ENCODE results near the gene SH2B3. TPM values are rescaled to one million over a fixed set of nuclear protein-coding genes. Genes with fewer than 3 reads are reported as not detected.
A peak's percentile ranks its signal among the peaks of the same experiment; 100 is the strongest.

SH2B3 gene
- total RNA-seq, 1 donor from 2014 or later: 93.7 TPM

DNA sequence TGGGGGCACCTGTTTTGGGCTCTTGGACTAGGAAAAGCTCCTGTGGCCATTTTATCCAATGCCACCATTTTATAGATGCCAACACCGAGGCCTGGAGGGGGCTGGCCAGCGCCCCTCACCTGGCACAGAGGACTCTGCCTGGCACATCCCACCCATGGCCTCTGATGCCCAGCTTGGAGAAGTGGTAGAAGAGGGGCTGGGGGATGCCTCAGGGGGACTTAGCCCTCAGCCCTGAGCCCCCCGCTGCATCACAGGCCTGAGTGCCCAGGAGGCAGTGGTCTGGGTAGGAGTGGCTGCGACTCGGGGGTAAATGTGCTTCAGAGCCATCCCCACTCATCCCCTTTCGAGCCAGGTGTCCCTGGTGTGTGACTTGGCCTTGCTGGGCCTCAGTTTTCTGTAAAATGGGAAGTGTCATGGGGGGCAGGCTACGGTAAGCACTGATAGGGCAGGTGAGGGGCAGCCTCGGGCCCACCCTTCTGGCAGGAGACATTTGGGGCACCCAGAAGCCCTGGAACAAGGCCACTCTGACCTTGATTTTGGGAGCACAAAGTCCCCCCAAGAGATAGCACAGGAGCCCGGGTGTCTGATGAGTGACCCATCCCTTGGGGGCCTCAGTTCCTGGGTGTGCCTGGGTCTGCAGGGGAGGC lies 22.5 kb downstream of the SH2B3 start:
- H3K9me3 Mint-ChIP-seq (ENCODE audit: unreplicated experiment): no peaks in the 10 kb centered on the region
- peak overlapping the region; percentile 93 for H3K27ac Mint-ChIP-seq (ENCODE audit: unreplicated experiment)
- H3K27me3 Mint-ChIP-seq (ENCODE audit: unreplicated experiment): peaks cover 6% of the 10 kb centered on the region
- H3K4me3 Mint-ChIP-seq (ENCODE audit: unreplicated experiment): no peak overlapping the region
- H3K4me1 Mint-ChIP-seq (ENCODE audit: unreplicated experiment): peaks cover 68% of the 10 kb centered on the region
- no peak for DNase-seq (ENCODE audit: low spot score)
- TF ChIP-seq, protein P1, sequence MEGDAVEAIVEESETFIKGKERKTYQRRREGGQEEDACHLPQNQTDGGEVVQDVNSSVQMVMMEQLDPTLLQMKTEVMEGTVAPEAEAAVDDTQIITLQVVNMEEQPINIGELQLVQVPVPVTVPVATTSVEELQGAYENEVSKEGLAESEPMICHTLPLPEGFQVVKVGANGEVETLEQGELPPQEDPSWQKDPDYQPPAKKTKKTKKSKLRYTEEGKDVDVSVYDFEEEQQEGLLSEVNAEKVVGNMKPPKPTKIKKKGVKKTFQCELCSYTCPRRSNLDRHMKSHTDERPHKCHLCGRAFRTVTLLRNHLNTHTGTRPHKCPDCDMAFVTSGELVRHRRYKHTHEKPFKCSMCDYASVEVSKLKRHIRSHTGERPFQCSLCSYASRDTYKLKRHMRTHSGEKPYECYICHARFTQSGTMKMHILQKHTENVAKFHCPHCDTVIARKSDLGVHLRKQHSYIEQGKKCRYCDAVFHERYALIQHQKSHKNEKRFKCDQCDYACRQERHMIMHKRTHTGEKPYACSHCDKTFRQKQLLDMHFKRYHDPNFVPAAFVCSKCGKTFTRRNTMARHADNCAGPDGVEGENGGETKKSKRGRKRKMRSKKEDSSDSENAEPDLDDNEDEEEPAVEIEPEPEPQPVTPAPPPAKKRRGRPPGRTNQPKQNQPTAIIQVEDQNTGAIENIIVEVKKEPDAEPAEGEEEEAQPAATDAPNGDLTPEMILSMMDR (IDR thresholded peaks at IDR 0.05; ENCODE audit: unreplicated experiment): no peak
- peaks cover 20% of the 10 kb centered on the region for H3K36me3 Mint-ChIP-seq (ENCODE audit: low read depth, unreplicated experiment)

DNA sequence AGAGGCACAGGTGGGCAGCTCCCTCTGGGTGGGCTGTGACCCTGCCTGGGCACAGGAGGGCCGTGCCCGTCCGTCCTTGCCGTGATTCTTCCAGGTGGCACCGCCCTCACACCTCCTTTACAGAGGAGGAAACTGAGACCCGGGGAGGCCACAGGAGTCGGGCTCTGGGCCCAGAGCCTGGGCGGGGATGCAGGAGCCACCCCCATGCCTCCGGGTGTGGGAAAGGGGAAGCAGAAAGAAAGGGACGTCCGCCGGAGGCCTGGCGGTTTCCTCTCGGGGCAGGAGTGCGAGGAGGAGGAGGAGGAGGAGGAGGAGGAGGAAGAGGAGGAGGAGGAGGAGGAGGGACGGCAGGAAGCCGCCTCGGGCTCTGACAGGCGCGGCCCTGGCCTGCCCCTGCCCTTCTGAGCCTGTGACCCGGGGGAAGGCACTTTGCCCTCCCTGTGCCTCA lies 23.0 kb downstream of the SH2B3 start:
- peak; percentile 55 for DNase-seq (ENCODE audit: low spot score)
- Mint-ChIP-seq H3K27me3 (ENCODE audit: unreplicated experiment) (peaks cover 6% of the 10 kb centered on the region), H3K36me3 (ENCODE audit: low read depth, unreplicated experiment) (peaks cover 20% of the 10 kb centered on the region), H3K4me1 (ENCODE audit: unreplicated experiment) (peaks cover 68% of the 10 kb centered on the region), H3K9me3 (ENCODE audit: unreplicated experiment) (no peaks in the 10 kb centered on the region), H3K27ac (ENCODE audit: unreplicated experiment) (peak overlapping the region; percentile 93), H3K4me3 (ENCODE audit: unreplicated experiment) (no peak overlapping the region)
- TF ChIP-seq, protein P1 (IDR thresholded peaks at IDR 0.05; ENCODE audit: unreplicated experiment): no peak

DNA sequence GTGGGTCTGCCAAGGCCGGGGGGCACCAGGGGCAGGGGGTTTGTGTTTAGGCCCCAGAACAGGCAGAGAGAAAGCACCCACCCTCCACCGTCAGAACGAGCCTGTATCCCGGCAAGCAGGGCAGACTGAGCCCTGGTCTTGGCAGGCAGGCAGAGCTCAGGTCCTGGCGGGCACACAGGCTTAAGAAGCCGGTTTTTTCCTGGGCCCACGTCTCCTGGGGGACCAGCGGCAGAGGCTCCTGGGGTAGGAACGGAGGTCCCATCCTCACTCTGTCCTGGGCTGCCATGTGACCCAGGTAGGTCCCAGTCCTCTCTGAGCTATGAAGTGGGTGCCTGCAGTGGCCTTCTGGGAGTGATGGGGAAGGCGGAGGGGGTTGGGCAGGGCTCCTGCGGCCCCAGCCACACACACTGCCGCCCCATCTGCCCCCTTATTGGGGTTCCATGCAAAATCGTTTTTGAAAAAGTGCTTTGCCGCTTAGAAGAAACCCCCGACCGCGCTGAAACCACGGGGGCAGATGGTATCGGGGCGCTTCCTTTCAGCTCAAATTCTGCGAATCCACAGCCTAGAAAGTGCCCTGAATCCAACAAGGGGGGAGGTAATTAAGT lies 24.2 kb downstream of the SH2B3 start:
- peak overlapping the region; percentile 85 for H3K27ac Mint-ChIP-seq (ENCODE audit: unreplicated experiment)
- TF ChIP-seq, protein P1 (IDR thresholded peaks at IDR 0.05; ENCODE audit: unreplicated experiment): no peak
- peaks cover 71% of the 10 kb centered on the region for H3K4me1 Mint-ChIP-seq (ENCODE audit: unreplicated experiment)
- no peaks in the 10 kb centered on the region for H3K9me3 Mint-ChIP-seq (ENCODE audit: unreplicated experiment)
- H3K4me3 Mint-ChIP-seq (ENCODE audit: unreplicated experiment): peak overlapping the region; percentile 64
- H3K27me3 Mint-ChIP-seq (ENCODE audit: unreplicated experiment): peaks cover 8% of the 10 kb centered on the region
- H3K36me3 Mint-ChIP-seq (ENCODE audit: low read depth, unreplicated experiment): peaks cover 17% of the 10 kb centered on the region
- no peak for DNase-seq (ENCODE audit: low spot score)

DNA sequence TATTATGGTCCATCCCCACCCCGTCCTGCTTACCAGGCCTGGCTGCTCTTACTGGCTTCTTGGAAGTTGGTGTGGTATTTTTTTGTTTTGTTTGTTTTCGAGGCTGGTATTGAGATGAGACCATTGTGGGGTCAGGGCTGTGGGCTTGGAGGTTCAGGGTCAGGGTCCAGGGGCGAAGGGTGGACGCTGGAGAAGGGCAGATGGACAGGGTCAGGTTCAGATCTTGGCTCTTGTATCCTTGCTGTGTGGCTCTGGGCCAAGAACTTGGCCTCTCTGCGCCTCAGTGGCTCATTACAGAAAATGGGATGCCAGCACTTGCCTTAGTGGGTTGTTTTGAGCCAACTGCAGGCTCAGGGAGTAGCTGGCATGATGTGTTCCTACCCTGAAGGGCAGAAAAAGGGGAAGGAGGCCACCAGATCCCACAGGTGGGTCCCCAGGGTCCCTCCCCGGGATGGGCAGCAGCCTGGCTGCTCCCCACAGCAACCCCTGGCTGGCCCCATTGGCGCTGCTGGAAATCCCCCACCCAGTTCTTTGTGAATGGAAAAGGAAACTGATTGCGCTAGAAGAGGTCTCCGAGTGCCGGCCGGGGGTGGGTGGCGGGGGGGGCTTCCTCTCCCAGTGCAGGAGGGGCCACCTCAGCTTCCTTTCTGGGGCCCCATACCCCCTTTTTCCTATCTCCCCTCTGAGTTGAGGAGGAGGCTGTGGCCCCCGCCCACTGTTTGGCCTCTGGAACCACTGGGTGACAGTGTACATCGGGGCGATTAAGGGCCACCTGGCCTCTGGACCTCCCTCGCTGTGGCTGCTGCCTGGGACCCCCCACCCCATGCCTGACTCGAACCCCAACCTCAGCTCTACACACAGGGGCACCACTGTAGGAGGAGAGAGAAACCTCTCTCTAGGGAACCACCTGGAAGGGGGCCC lies 25.0 kb downstream of the SH2B3 start:
- Mint-ChIP-seq H3K4me3 (ENCODE audit: unreplicated experiment) (peak overlapping the region; percentile 64), H3K4me1 (ENCODE audit: unreplicated experiment) (peaks cover 68% of the 10 kb centered on the region), H3K9me3 (ENCODE audit: unreplicated experiment) (no peaks in the 10 kb centered on the region), H3K27me3 (ENCODE audit: unreplicated experiment) (peaks cover 8% of the 10 kb centered on the region), H3K27ac (ENCODE audit: unreplicated experiment) (peak overlapping the region; percentile 92), H3K36me3 (ENCODE audit: low read depth, unreplicated experiment) (peaks cover 14% of the 10 kb centered on the region)
- TF ChIP-seq, protein P1 (IDR thresholded peaks at IDR 0.05; ENCODE audit: unreplicated experiment): no peak
- DNase-seq (ENCODE audit: low spot score): no peak
